Astrocyte (in vitro differentiated cells and primary cell): Measurements from ENCODE around the gene CAPN12. TPM values are rescaled to one million over a fixed set of nuclear protein-coding genes. Genes with fewer than 3 reads are reported as not detected.

ENCODE experiments used
- DNase-seq: peaks from one replicate; pipeline ENCODE4 v3.0.0-alpha.2; 2010; ENCODE audit warnings: low read depth
- FAIRE-seq: peaks from 2 replicates; lab custom pipeline; 2011; peaks lifted over from hg19 to GRCh38; lab: Jason Lieb, UNC
- H2AFZ ChIP-seq: 2 replicates; pipeline ENCODE4 v1.6.0; 2012; ENCODE audit warnings: low read depth, low read length, inconsistent platforms
- H3K27ac ChIP-seq: 2 replicates; pipeline ENCODE4 v1.5.1; 2011; ENCODE audit warnings: low read depth, low read length, inconsistent platforms
- H3K27me3 ChIP-seq: 2 replicates; pipeline ENCODE4 v1.6.0; 2011; ENCODE audit warnings: low read length, inconsistent platforms; ENCODE audit not compliant: insufficient read depth
- H3K36me3 ChIP-seq: 2 replicates; pipeline ENCODE4 v1.5.1; 2011; ENCODE audit warnings: low read length, inconsistent platforms; ENCODE audit not compliant: insufficient read depth
- H3K4me1 ChIP-seq: 2 replicates; pipeline ENCODE4 v1.5.1; 2011; ENCODE audit warnings: low read length, inconsistent platforms; ENCODE audit not compliant: insufficient read depth
- H3K4me2 ChIP-seq: 2 replicates; pipeline ENCODE4 v1.6.0; 2012; ENCODE audit warnings: low read length, inconsistent platforms
- H3K4me3 ChIP-seq: 2 replicates; pipeline ENCODE4 v1.5.1; 2011; ENCODE audit warnings: low read depth, mild to moderate bottlenecking, low read length, inconsistent platforms; ENCODE audit not compliant: insufficient read depth
- H3K79me2 ChIP-seq: 2 replicates; pipeline ENCODE4 v1.6.0; 2012; ENCODE audit warnings: mild to moderate bottlenecking, low read length, inconsistent platforms; ENCODE audit not compliant: insufficient read depth
- H3K9ac ChIP-seq: 2 replicates; pipeline ENCODE4 v1.6.0; 2012; ENCODE audit warnings: mild to moderate bottlenecking, low read length, inconsistent platforms
- H3K9me3 ChIP-seq: 2 replicates; pipeline ENCODE4 v1.5.1; 2012; ENCODE audit warnings: low read depth, mild to moderate bottlenecking, low read length, inconsistent platforms; ENCODE audit not compliant: insufficient read depth
- H4K20me1 ChIP-seq: 2 replicates; pipeline ENCODE4 v1.6.0; 2012; ENCODE audit warnings: low read length, inconsistent platforms; ENCODE audit not compliant: insufficient read depth
- H3K27ac Mint-ChIP-seq: one replicate; pipeline ENCODE4 v1.8.0; 2021; ENCODE audit warnings: mild to moderate bottlenecking, mixed read lengths; ENCODE audit not compliant: unreplicated experiment
- H3K27me3 Mint-ChIP-seq: one replicate; pipeline ENCODE4 v1.8.0; 2021; ENCODE audit warnings: low read depth, mixed read lengths; ENCODE audit not compliant: unreplicated experiment
- H3K36me3 Mint-ChIP-seq: one replicate; pipeline ENCODE4 v1.8.0; 2021; ENCODE audit warnings: low read depth, mixed read lengths; ENCODE audit not compliant: unreplicated experiment
- H3K4me1 Mint-ChIP-seq: one replicate; pipeline ENCODE4 v1.8.0; 2021; ENCODE audit warnings: low read depth, mixed read lengths; ENCODE audit not compliant: unreplicated experiment
- H3K4me3 Mint-ChIP-seq: one replicate; pipeline ENCODE4 v1.8.0; 2021; ENCODE audit warnings: mild to moderate bottlenecking, moderate library complexity, mixed read lengths; ENCODE audit not compliant: unreplicated experiment
- H3K9me3 Mint-ChIP-seq: one replicate; pipeline ENCODE4 v1.8.0; 2021; ENCODE audit warnings: mild to moderate bottlenecking, mixed read lengths; ENCODE audit not compliant: unreplicated experiment
- CTCF ChIP-seq: IDR thresholded peaks from 2 replicates; pipeline ENCODE4 v1.5.1; 2011; ENCODE audit warnings: low read depth, mild to moderate bottlenecking, inconsistent platforms, low read length, moderate library complexity; ENCODE audit not compliant: insufficient read depth
- EZH2 ChIP-seq: IDR thresholded peaks from 2 replicates; pipeline ENCODE4 v1.6.1; 2012; ENCODE audit warnings: mild to moderate bottlenecking, low read length, inconsistent platforms; ENCODE audit not compliant: insufficient read depth
- total RNA-seq: library from RNA; stranded (reverse); gene quantifications from 2 replicates; pipeline ENCODE4 v1.2.1, GENCODE V29; 2021

The CAPN12 gene
- total RNA-seq, 1 donor from 2014 or later: 4.6 TPM

DNA sequence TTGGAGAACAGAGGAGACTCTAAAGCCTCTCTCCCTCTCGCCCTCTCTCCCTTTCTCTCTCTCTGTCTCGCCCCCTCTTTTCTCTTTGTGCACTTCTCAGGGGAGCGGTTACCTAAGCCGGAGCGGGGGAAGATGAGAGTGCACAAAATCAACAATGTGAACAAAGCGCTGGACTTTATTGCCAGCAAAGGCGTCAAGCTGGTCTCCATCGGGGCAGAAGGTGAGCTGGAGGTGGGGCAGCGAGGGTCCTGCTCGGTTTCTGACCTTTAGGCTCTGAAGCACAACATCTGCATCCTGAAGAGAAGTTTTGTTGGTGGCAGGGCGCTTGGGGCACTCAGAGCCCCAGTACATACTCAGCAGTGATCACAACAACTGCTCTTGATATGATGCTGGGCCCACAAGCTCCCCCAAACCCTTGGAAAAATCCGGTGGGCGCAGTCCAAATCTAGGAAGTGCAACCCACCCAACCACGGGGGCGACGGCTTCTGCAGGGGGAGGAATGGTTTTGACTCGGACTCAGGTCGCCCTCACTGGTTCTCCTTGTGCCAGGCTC is 43.3 kb downstream of the CAPN12 start:
- no peak overlapping the region for H3K4me3 ChIP-seq
- no peak for FAIRE-seq
- no peaks in the 10 kb centered on the region for H3K9me3 Mint-ChIP-seq
- H3K4me1 Mint-ChIP-seq: peaks cover 19% of the 10 kb centered on the region
- H3K27ac ChIP-seq: no peak overlapping the region
- H3K9ac ChIP-seq: peak overlapping the region; percentile 12
- H3K79me2 ChIP-seq: peaks cover 99% of the 10 kb centered on the region
- H3K4me3 Mint-ChIP-seq: no peak overlapping the region
- peaks cover 90% of the 10 kb centered on the region for H4K20me1 ChIP-seq
- no peak overlapping the region for H3K4me2 ChIP-seq
- H3K36me3 Mint-ChIP-seq: peaks cover 19% of the 10 kb centered on the region
- TF ChIP-seq EZH2 (no peak), CTCF (no peak)
- H2AFZ ChIP-seq: no peak overlapping the region
- H3K27me3 Mint-ChIP-seq: no peaks in the 10 kb centered on the region
- H3K4me1 ChIP-seq: peaks cover 25% of the 10 kb centered on the region
- no peak for DNase-seq
- H3K27me3 ChIP-seq: no peaks in the 10 kb centered on the region
- peak overlapping the region; percentile 47 for H3K27ac Mint-ChIP-seq
- H3K9me3 ChIP-seq: no peaks in the 10 kb centered on the region
- H3K36me3 ChIP-seq: peaks cover 48% of the 10 kb centered on the region

DNA sequence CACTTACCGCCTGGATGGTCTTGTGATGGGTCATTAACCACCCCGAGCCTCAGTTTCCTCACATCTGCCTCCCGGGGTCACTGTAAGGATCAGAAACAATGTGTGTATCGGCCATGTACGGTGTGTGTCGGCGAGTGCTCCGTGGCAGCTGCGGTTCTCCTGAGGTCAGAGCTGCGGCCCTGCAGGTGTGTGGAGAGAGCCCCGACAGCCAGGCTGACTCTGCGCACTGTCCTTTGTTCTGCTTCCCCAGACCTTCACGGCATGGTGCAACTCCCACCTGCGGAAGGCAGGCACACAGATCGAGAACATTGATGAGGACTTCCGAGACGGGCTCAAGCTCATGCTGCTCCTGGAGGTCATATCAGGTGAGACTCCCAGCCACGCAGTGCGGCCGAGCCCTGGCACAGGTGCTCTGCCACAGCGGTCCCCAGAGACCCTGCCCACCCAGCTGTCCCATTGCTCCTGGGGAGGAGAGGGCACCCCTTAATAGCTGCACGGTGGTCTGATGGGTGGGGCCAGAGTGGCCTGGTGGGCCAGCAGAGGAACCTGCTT is 43.8 kb downstream of the CAPN12 start:
- peaks cover 47% of the 10 kb centered on the region for H3K36me3 ChIP-seq
- Mint-ChIP-seq H3K27ac (peak overlapping the region; percentile 75), H3K36me3 (peaks cover 17% of the 10 kb centered on the region), H3K9me3 (no peaks in the 10 kb centered on the region), H3K27me3 (no peaks in the 10 kb centered on the region), H3K4me3 (no peak overlapping the region), H3K4me1 (peaks cover 22% of the 10 kb centered on the region)
- H3K4me2 ChIP-seq: no peak overlapping the region
- DNase-seq (no peak), FAIRE-seq (no peak)
- H3K27me3 ChIP-seq: no peaks in the 10 kb centered on the region
- no peak overlapping the region for H3K4me3 ChIP-seq
- no peaks in the 10 kb centered on the region for H3K9me3 ChIP-seq
- peaks cover 85% of the 10 kb centered on the region for H4K20me1 ChIP-seq
- H3K9ac ChIP-seq: peak overlapping the region; percentile 12
- H3K27ac ChIP-seq: no peak overlapping the region
- H2AFZ ChIP-seq: no peak overlapping the region
- peaks cover 99% of the 10 kb centered on the region for H3K79me2 ChIP-seq
- TF ChIP-seq EZH2 (no peak), CTCF (no peak)
- H3K4me1 ChIP-seq: peaks cover 22% of the 10 kb centered on the region
